K562 (cell line): ENCODE measurements around the gene ABHD5. TPM values are rescaled to one million over a fixed set of nuclear protein-coding genes. Genes with fewer than 3 reads are reported as not detected.

Source experiments
- ATAC-seq: fragments of 200-7000 bp; cut with Tn5 transposase; 3 replicates; pipeline ENCODE4 v1.9.1; 2020; ENCODE audit warnings: moderate library complexity
- BruUV-seq: library from RNA; stranded (reverse); fragments of 400-500 nt; replicated peaks from 2 replicates; lab custom pipeline; 2021; lab: Mats Ljungman, UMichigan
- CTCF ChIA-PET: fragments of 300-600 bp; formaldehyde crosslinking; extraction: SDS; loops from one replicate; lab custom pipeline; 2021; ENCODE audit warnings: low intra/inter-chr PET ratio; lab: Yijun Ruan, JAX
- POLR2A ChIA-PET: fragments of 300-600, 350-650 bp; sonication (Branson Sonifier 250); formaldehyde crosslinking; extraction: SDS; loops from one replicate; lab custom pipeline; 2021; ENCODE audit warnings: antibody characterized with exemption, inconsistent platforms; lab: Yijun Ruan, JAX
- DNase-seq, 4 experiments: peaks; one replicate each; pipeline versions ENCODE4 v3.0.0 to v3.0.0-alpha.2; 2011 to 2018; ENCODE audit warnings: low spot score in 3 of 4, mixed read lengths in 3 of 4; ENCODE audit errors: extremely low read depth in 1 of 4
- FAIRE-seq: peaks from 2 replicates; lab custom pipeline; 2011; peaks lifted over from hg19 to GRCh38; lab: Jason Lieb, UNC
- H2AFZ ChIP-seq: 2 replicates; pipeline ENCODE4 v1.6.0; 2011; ENCODE audit warnings: low read depth, low read length, control low read depth, inconsistent platforms
- H3K27ac ChIP-seq: fragments of 200-600 bp; 3 replicates; pipeline ENCODE4 v1.8.0; 2011; ENCODE audit warnings: low read depth, mild to moderate bottlenecking, control low read depth, inconsistent platforms, low read length, moderate library complexity, mixed read lengths; ENCODE audit errors: extremely low read depth
- H3K27me3 ChIP-seq, 2 experiments: fragments of 300-600 bp in 1 of 2; 2 replicates in 1 of 2; 3 replicates in 1 of 2; pipeline versions ENCODE4 v1.6.0 to v1.8.0; 2011; ENCODE audit warnings: inconsistent platforms in 2 of 2, low read length in 2 of 2, mild to moderate bottlenecking in 1 of 2, mixed read lengths in 1 of 2, moderate library complexity in 1 of 2; ENCODE audit not compliant: control insufficient read depth in 2 of 2, insufficient read depth in 2 of 2
- H3K36me3 ChIP-seq: fragments of 300-600 bp; 3 replicates; pipeline ENCODE4 v1.8.0; 2011; ENCODE audit warnings: mild to moderate bottlenecking, low read length, inconsistent platforms; ENCODE audit not compliant: control insufficient read depth, insufficient read depth
- H3K4me1 ChIP-seq, 2 experiments: fragments of 200-600 bp in 1 of 2; replicated peaks in 1 of 2; 2 replicates in 1 of 2; 3 replicates in 1 of 2; pipeline versions ENCODE4 v1.5.1 to v1.8.0; 2011; ENCODE audit warnings: inconsistent platforms in 2 of 2, low read length in 2 of 2, mild to moderate bottlenecking in 1 of 2, mixed read lengths in 1 of 2, moderate library complexity in 1 of 2; ENCODE audit not compliant: control insufficient read depth in 2 of 2, insufficient read depth in 2 of 2
- H3K4me2 ChIP-seq: 2 replicates; pipeline ENCODE4 v1.6.1; 2011; ENCODE audit warnings: low read length, control low read depth, inconsistent platforms, mixed read lengths; ENCODE audit not compliant: insufficient read depth
- H3K4me3 ChIP-seq: fragments of 200-600 bp; sonication (generic), shearing (Covaris generic); 2 replicates; pipeline ENCODE4 v1.5.1; 2016; ENCODE audit warnings: control low read depth, inconsistent platforms
- H3K79me2 ChIP-seq: fragments of 200-600 bp; 3 replicates; pipeline ENCODE4 v1.8.0; 2011; ENCODE audit warnings: low read length, inconsistent platforms; ENCODE audit not compliant: control insufficient read depth, insufficient read depth
- H3K9ac ChIP-seq, 2 experiments: 2 replicates each; pipeline versions ENCODE4 v1.6.0 to v1.6.1; 2011; ENCODE audit warnings: low read depth in 2 of 2, low read length in 2 of 2, control low read depth in 1 of 2, inconsistent platforms in 1 of 2, mild to moderate bottlenecking in 1 of 2, mixed read lengths in 1 of 2; ENCODE audit not compliant: insufficient read depth in 1 of 2
- H3K9me1 ChIP-seq: one replicate; pipeline ENCODE4 v1.6.0; 2011; ENCODE audit warnings: inconsistent platforms, mild to moderate bottlenecking, low read length, moderate library complexity; ENCODE audit not compliant: control insufficient read depth, insufficient read depth
- H3K9me3 ChIP-seq: replicated peaks from 2 replicates; pipeline ENCODE4 v1.5.1; 2011; ENCODE audit warnings: low read depth, low read length, inconsistent platforms; ENCODE audit not compliant: control insufficient read depth, insufficient read depth
- H4K20me1 ChIP-seq: replicated peaks from 2 replicates; pipeline ENCODE4 v1.6.1; 2011; ENCODE audit warnings: low read length, inconsistent platforms, mixed read lengths; ENCODE audit not compliant: control insufficient read depth, insufficient read depth
- CTCF ChIP-seq, 3 experiments: IDR thresholded peaks in 2 of 3; conservative IDR thresholded peaks in 1 of 3; 2 replicates each; pipeline ENCODE4 v1.5.1; 2011 to 2012; ENCODE audit warnings: low read length in 3 of 3, mild to moderate bottlenecking in 3 of 3, control low read depth in 2 of 3, improper control_type of control experiment in 1 of 3, inconsistent platforms in 1 of 3, low read depth in 1 of 3, mixed read lengths in 1 of 3, moderate library complexity in 1 of 3; ENCODE audit not compliant: insufficient read depth in 2 of 3
- HCFC1 ChIP-seq: IDR thresholded peaks from 2 replicates; pipeline ENCODE4 v1.6.1; 2012; ENCODE audit warnings: low read depth, low read length, improper control_type of control experiment
- PHB ChIP-seq: fragments of 250-450 bp; sonication (Bioruptor Pico); IDR thresholded peaks from 2 replicates; pipeline ENCODE4 v1.5.0; 2021
- ZBTB40 ChIP-seq, 2 experiments: fragments of 450-650 bp in 1 of 2; sonication (generic) in 1 of 2; formaldehyde crosslinking in 1 of 2; IDR thresholded peaks; 2 replicates each; pipeline versions ENCODE4 v1.7.1 to v1.9.0; 2016 to 2022; ENCODE audit warnings: inconsistent platforms in 1 of 2, mild to moderate bottlenecking in 1 of 2, missing genetic modification reagents in 1 of 2
- ZNF696 ChIP-seq: fragments of 250-450 bp; sonication (Bioruptor Pico); conservative IDR thresholded peaks from 2 replicates; pipeline ENCODE4 v1.4.0; 2020; ENCODE audit warnings: mild to moderate bottlenecking, moderate library complexity
- ZNF740 ChIP-seq, 3 experiments: fragments of 200-800 bp in 1 of 3; sonication (Bioruptor generic) in 1 of 3; sonication (generic) in 1 of 3; formaldehyde crosslinking in 1 of 3; IDR thresholded peaks; 2 replicates each; pipeline versions ENCODE4 v1.6.1 to v1.8.0; 2016 to 2022; ENCODE audit warnings: mild to moderate bottlenecking in 2 of 3, missing compliant biosample characterization in 2 of 3, missing genetic modification characterization in 2 of 3, missing genetic modification reagents in 1 of 3
- WGBS: fragments of 100-300 bp; shearing (Covaris generic); methylation state at CpG from one replicate; pipeline ENCODE4 v1.1.6; 2016; ENCODE audit warnings: low coverage, mixed read lengths; ENCODE audit not compliant: insufficient coverage; ENCODE audit errors: missing lambda C conversion rate; 5-methylcytosine and 5-hydroxymethylcytosine counted together
- in situ Hi-C: fragments of 300-500 bp; cut with MboI; formaldehyde crosslinking; loops from 4 replicates; pipeline ENCODE4 v1.15.0; 2018; ENCODE audit warnings: inconsistent platforms, mixed read lengths
- intact Hi-C: fragments of 100-400 bp; cut with micrococcal nuclease; formaldehyde crosslinking; loops from 2 replicates; pipeline ENCODE4 v1.14.2; 2022
- polyA plus RNA-seq, 8 experiments: library from polyadenylated mRNA; depleted of rRNA in 4 of 8; stranded (reverse) in 5 of 8; unstranded in 3 of 8; fragments of >200 nt; fragmentation: Nextera tagmentation in 2 of 8; fragmentation: Illumina TruSeq in 1 of 8; extraction: Ambion mirVana in 2 of 8; extraction: Trizol in 1 of 8; gene quantifications; 2 replicates each; pipeline versions ENCODE4 v1.2.1 to v1.2.3, GENCODE V29; 2011 to 2014; ENCODE audit warnings: inconsistent platforms in 1 of 8, missing spikeins in 1 of 8
- total RNA-seq, 7 experiments: library from RNA; depleted of rRNA in 6 of 7; stranded (reverse); fragments of >200 nt in 6 of 7; fragmentation: Illumina TruSeq in 2 of 7; extraction: Trizol in 2 of 7; gene quantifications; 2 replicates each; pipeline versions ENCODE4 v1.2.1 to v1.2.3, GENCODE V29; 2011 to 2021; ENCODE audit warnings: low replicate concordance in 1 of 7

Gene ABHD5
- total and polyA plus RNA-seq, 9 of the 15 experiments (the other 6 are each of a cell fraction or from before 2014, with no cell fraction given): 27.8 to 61.7 (median 39.9) TPM

- Histone ChIP-seq H3K9me3 (no peaks in the 10 kb centered on the region), H3K27ac (no peak overlapping the region), H2AFZ (no peak overlapping the region), H3K9me1 (peaks cover 7% of the 10 kb centered on the region), H3K4me3 (no peak overlapping the region), H3K9ac (no peak overlapping the region), H3K4me1 (peaks cover 28% of the 10 kb centered on the region in 2 experiments), H3K27me3 (no peaks in the 10 kb centered on the region), H3K79me2 (no peaks in the 10 kb centered on the region), H3K36me3 (no peaks in the 10 kb centered on the region), H4K20me1 (no peaks in the 10 kb centered on the region), H3K4me2 (no peak overlapping the region)
- ChIA-PET POLR2A (interaction anchor here (0.9 to 2.3 kb wide), 3 partner anchors 11 to 225 kb away, joined by 3 to 13 read pairs (median 4); no protein-coding TSS in a partner anchor), CTCF (interaction anchor here (0.6 kb wide), 1 partner anchor 23 kb away, joined by 3 read pairs; no protein-coding TSS in a partner anchor)
- WGBS: 12% methylated on average over 2 of the region's 2 CpGs
- DNase-seq (peak in 1 of 4 experiments; percentile 29), FAIRE-seq (no peak), ATAC-seq (no peak)
- intact Hi-C loops: loop anchor here (5.0 to 10.0 kb wide), 3 partner anchors 345 to 545 kb away; no protein-coding TSS in a partner anchor
- BruUV-seq: no TSS peak
- in situ Hi-C loops: no loop called here
- no peak for TF ChIP-seq PHB (CRISPR knock-in tag)
- peak; percentile 8 to 45 (median 16); a peak in 2 of 6 replicates for TF ChIP-seq CTCF (IDR thresholded peaks at IDR 0.05 in 2 of 3, conservative IDR thresholded peaks at IDR 0.05 in 1 of 3; ENCODE audit: insufficient read depth in 2 of 3, low read depth in 1 of 3, low read length in 3 of 3)
- TF ChIP-seq ZNF696 (CRISPR knock-in tag): no peak
- no peak for TF ChIP-seq ZNF740 (CRISPR knock-in tag; IDR thresholded peaks at IDR 0.05)
- no peak for TF ChIP-seq ZNF740 (tag; IDR thresholded peaks at IDR 0.05)
- TF ChIP-seq HCFC1: no peak
- peak; percentile 76 for TF ChIP-seq ZBTB40 (IDR thresholded peaks at IDR 0.05)
- no peak for TF ChIP-seq ZBTB40 (CRISPR knock-in tag; IDR thresholded peaks at IDR 0.05)
Observed at GRCh38 chr3:43766672-43767465, 76.1 kb downstream of the ABHD5 start.
